HepG2 (cell line): ENCODE results near the gene ASH1L. TPM values are rescaled to one million over a fixed set of nuclear protein-coding genes. Genes with fewer than 3 reads are reported as not detected.
A peak's percentile ranks its signal among the peaks of the same experiment; 100 is the strongest.

Experiments
- FOXA1 ChIP-seq, 2 experiments: fragments of 450-650 bp in 1 of 2; sonication (generic) in 1 of 2; formaldehyde crosslinking in 1 of 2; IDR thresholded peaks; 2 replicates each; pipeline versions ENCODE4 v1.4.0 to v1.6.1; 2016 to 2020; ENCODE audit warnings: missing genetic modification reagents in 1 of 2
- HMGA1 ChIP-seq: sonication (generic); formaldehyde crosslinking; conservative IDR thresholded peaks from 2 replicates; pipeline ENCODE4 v1.4.0; 2020; ENCODE audit warnings: missing genetic modification reagents
- HOXA9 ChIP-seq: sonication (generic); formaldehyde crosslinking; IDR thresholded peaks from 2 replicates; pipeline ENCODE4 v1.8.1; 2022; ENCODE audit warnings: missing genetic modification reagents, mild to moderate bottlenecking, moderate library complexity, borderline replicate concordance
- KAT2B ChIP-seq: fragments of 150-350 bp; IDR thresholded peaks from 2 replicates; pipeline ENCODE4 v1.6.1; 2014; ENCODE audit warnings: low read depth, low read length, borderline replicate concordance
- KDM6A ChIP-seq: IDR thresholded peaks from 2 replicates; pipeline ENCODE4 v1.6.1; 2016; ENCODE audit warnings: low read depth
- KLF13 ChIP-seq: sonication (generic); formaldehyde crosslinking; IDR thresholded peaks from 2 replicates; pipeline ENCODE4 v1.4.0; 2020; ENCODE audit warnings: mild to moderate bottlenecking, missing genetic modification reagents
- KMT2B ChIP-seq: IDR thresholded peaks from 2 replicates; pipeline ENCODE4 v1.6.1; 2016; ENCODE audit warnings: missing genetic modification reagents, missing compliant biosample characterization
- MZF1 ChIP-seq: sonication (generic); formaldehyde crosslinking; IDR thresholded peaks from 2 replicates; pipeline ENCODE4 v1.8.1; 2023; ENCODE audit warnings: mild to moderate bottlenecking, missing genetic modification reagents, borderline replicate concordance
- U2AF2 ChIP-seq: fragments of 200-400 bp; formaldehyde crosslinking; IDR thresholded peaks from 2 replicates; pipeline ENCODE4 v1.6.1; 2017; ENCODE audit warnings: low read depth, mild to moderate bottlenecking, low read length
- XBP1 ChIP-seq: sonication (generic); formaldehyde crosslinking; IDR thresholded peaks from 2 replicates; pipeline ENCODE4 v1.5.0; 2020; ENCODE audit warnings: missing genetic modification reagents
- ZBTB1 ChIP-seq: sonication (generic); formaldehyde crosslinking; IDR thresholded peaks from 2 replicates; pipeline ENCODE4 v1.4.0; 2020; ENCODE audit warnings: missing genetic modification reagents, borderline replicate concordance
- ZFYVE20 ChIP-seq: sonication (generic); formaldehyde crosslinking; IDR thresholded peaks from 2 replicates; pipeline ENCODE4 v1.8.0; 2023; ENCODE audit warnings: low read depth, mild to moderate bottlenecking, moderate library complexity, missing genetic modification reagents, borderline replicate concordance
- ZNF282 ChIP-seq: fragments of 450-650 bp; IDR thresholded peaks from 2 replicates; pipeline ENCODE4 v1.6.1; 2018; ENCODE audit not compliant: partially characterized antibody
- ZNF367 ChIP-seq: sonication (generic); formaldehyde crosslinking; IDR thresholded peaks from 2 replicates; pipeline ENCODE4 v1.4.0; 2020; ENCODE audit warnings: missing genetic modification reagents, borderline replicate concordance
- ZNF547 ChIP-seq: sonication (generic); formaldehyde crosslinking; IDR thresholded peaks from 2 replicates; pipeline ENCODE4 v1.5.1; 2020; ENCODE audit warnings: mild to moderate bottlenecking, missing genetic modification reagents
- ZNF879 ChIP-seq: sonication (generic); formaldehyde crosslinking; IDR thresholded peaks from 2 replicates; pipeline ENCODE4 v1.8.1; 2023; ENCODE audit warnings: missing genetic modification reagents
- polyA plus RNA-seq, 8 experiments: library from polyadenylated mRNA; depleted of rRNA in 3 of 8; stranded (reverse) in 7 of 8; unstranded in 1 of 8; fragments of >200 nt; fragmentation: Illumina TruSeq in 4 of 8; extraction: Trizol in 4 of 8; gene quantifications; 2 replicates each; pipeline versions ENCODE4 v1.2.1 to v1.2.3, GENCODE V29; 2011 to 2016; ENCODE audit warnings: low read depth in 4 of 8, missing spikeins in 1 of 8, mixed read lengths in 1 of 8; ENCODE audit not compliant: insufficient read depth in 1 of 8
- total RNA-seq, 5 experiments: library from RNA; depleted of rRNA; stranded (reverse); fragments of >200 nt; fragmentation: Illumina TruSeq; extraction: Trizol; gene quantifications; 2 replicates each; pipeline ENCODE4 v1.2.3, GENCODE V29; 2016; ENCODE audit warnings: low read depth in 1 of 5
- TF ChIP-seq, protein P1 (sequence below): sonication (generic); formaldehyde crosslinking; IDR thresholded peaks from 2 replicates; pipeline ENCODE4 v1.5.0; 2020; ENCODE audit warnings: missing genetic modification reagents
- TF ChIP-seq, protein P2 (sequence below): sonication (generic); formaldehyde crosslinking; IDR thresholded peaks from 2 replicates; pipeline ENCODE4 v1.5.0; 2020; ENCODE audit warnings: missing genetic modification reagents
- TF ChIP-seq, protein P3 (sequence below): IDR thresholded peaks from 2 replicates; pipeline ENCODE4 v1.6.1; 2016; ENCODE audit warnings: missing genetic modification reagents, missing compliant biosample characterization
- TF ChIP-seq, protein P4 (sequence below): sonication (generic); formaldehyde crosslinking; IDR thresholded peaks from 2 replicates; pipeline ENCODE4 v1.8.0; 2022; ENCODE audit warnings: missing genetic modification reagents, mild to moderate bottlenecking, moderate library complexity, borderline replicate concordance
- TF ChIP-seq, protein P5 (sequence below): IDR thresholded peaks from 2 replicates; pipeline ENCODE4 v1.6.1; 2012; ENCODE audit warnings: inconsistent platforms
- TF ChIP-seq, protein P6 (sequence below): sonication (generic); formaldehyde crosslinking; conservative IDR thresholded peaks from 2 replicates; pipeline ENCODE4 v1.4.0; 2020; ENCODE audit warnings: missing genetic modification reagents

ASH1L gene
- total and polyA plus RNA-seq, 2 of the 13 experiments (the other 11 are each of a cell fraction or from before 2014, with no cell fraction given) = 10.2 to 15.3 TPM

DNA sequence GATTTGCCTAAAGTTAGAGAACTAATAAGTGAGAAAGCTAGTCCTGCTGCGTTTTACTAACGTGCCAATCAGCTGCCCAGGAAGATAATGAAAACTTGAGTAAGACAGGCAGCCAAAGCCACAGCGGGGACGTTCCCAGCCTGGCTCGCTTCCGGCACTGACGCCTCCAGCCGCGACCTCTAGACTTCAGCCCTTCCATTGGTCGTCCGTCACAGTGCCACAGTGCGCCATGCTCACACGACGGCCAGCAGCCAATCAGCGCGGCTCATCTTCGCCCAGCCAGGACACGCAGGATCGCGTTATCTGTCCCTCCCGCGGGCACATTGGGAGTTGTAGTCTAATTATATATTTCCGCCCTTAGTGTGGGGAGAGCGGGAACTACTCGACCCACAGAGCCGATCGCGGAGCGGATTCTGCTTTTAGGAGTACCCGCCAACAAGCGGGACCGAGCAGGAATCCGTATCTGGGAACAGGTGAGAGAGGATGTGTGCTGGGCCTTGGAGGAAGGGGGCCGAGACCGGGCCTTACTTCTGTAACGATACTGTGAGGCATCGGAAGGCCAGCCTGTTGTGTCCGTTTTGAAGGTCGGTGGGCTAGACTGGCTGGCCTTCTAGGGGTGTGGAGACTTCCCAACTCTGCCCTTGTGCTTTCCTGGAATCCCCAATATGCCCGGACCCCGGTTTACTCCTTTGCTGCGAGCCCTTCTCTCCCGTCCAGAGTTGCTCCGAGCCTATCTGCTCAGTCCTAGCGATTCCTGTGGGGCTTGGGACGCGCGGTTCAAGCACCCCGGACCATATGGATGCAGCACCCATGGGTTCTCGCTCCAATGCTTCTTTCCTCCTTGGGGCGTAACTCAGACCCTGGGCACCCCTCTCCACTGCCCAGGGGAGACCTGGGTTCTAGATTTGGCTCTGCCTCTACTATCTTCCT is 253.8 kb downstream of the ASH1L start, which contains the start of gene FDPS (continued):
- TF ChIP-seq ZNF367 (CRISPR knock-in tag) (no peak), XBP1 (CRISPR knock-in tag) (no peak), ZNF282 (no peak), ZNF547 (CRISPR knock-in tag) (no peak; the same call in 1 of the 2 replicates), KLF13 (CRISPR knock-in tag) (no peak), FOXA1 (IDR thresholded peaks at IDR 0.05) (no peak), FOXA1 (CRISPR knock-in tag; IDR thresholded peaks at IDR 0.05) (no peak), HOXA9 (CRISPR knock-in tag) (no peak), KMT2B (CRISPR knock-in tag) (no peak; the same call in none of the 2 replicates), U2AF2 (no peak), ZBTB1 (CRISPR knock-in tag) (no peak), ZFYVE20 (CRISPR knock-in tag) (no peak), KDM6A (no peak), HMGA1 (CRISPR knock-in tag) (no peak), ZNF879 (CRISPR knock-in tag) (no peak), KAT2B (no peak), MZF1 (CRISPR knock-in tag) (0 out of 2 replicates have a peak, but pooled peaks have one; percentile 33)
- TF ChIP-seq, protein P1, sequence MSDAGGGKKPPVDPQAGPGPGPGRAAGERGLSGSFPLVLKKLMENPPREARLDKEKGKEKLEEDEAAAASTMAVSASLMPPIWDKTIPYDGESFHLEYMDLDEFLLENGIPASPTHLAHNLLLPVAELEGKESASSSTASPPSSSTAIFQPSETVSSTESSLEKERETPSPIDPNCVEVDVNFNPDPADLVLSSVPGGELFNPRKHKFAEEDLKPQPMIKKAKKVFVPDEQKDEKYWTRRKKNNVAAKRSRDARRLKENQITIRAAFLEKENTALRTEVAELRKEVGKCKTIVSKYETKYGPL (CRISPR knock-in tag) = no peak
- TF ChIP-seq, protein P2, sequence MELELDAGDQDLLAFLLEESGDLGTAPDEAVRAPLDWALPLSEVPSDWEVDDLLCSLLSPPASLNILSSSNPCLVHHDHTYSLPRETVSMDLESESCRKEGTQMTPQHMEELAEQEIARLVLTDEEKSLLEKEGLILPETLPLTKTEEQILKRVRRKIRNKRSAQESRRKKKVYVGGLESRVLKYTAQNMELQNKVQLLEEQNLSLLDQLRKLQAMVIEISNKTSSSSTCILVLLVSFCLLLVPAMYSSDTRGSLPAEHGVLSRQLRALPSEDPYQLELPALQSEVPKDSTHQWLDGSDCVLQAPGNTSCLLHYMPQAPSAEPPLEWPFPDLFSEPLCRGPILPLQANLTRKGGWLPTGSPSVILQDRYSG (CRISPR knock-in tag) = no peak
- TF ChIP-seq, protein P3, sequence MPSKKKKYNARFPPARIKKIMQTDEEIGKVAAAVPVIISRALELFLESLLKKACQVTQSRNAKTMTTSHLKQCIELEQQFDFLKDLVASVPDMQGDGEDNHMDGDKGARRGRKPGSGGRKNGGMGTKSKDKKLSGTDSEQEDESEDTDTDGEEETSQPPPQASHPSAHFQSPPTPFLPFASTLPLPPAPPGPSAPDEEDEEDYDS = peak; percentile 96
- TF ChIP-seq, protein P4, sequence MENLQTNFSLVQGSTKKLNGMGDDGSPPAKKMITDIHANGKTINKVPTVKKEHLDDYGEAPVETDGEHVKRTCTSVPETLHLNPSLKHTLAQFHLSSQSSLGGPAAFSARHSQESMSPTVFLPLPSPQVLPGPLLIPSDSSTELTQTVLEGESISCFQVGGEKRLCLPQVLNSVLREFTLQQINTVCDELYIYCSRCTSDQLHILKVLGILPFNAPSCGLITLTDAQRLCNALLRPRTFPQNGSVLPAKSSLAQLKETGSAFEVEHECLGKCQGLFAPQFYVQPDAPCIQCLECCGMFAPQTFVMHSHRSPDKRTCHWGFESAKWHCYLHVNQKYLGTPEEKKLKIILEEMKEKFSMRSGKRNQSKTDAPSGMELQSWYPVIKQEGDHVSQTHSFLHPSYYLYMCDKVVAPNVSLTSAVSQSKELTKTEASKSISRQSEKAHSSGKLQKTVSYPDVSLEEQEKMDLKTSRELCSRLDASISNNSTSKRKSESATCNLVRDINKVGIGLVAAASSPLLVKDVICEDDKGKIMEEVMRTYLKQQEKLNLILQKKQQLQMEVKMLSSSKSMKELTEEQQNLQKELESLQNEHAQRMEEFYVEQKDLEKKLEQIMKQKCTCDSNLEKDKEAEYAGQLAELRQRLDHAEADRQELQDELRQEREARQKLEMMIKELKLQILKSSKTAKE (CRISPR knock-in tag) = no peak
- TF ChIP-seq, protein P5, sequence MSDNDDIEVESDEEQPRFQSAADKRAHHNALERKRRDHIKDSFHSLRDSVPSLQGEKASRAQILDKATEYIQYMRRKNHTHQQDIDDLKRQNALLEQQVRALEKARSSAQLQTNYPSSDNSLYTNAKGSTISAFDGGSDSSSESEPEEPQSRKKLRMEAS = peak; percentile 63
- TF ChIP-seq, protein P6, sequence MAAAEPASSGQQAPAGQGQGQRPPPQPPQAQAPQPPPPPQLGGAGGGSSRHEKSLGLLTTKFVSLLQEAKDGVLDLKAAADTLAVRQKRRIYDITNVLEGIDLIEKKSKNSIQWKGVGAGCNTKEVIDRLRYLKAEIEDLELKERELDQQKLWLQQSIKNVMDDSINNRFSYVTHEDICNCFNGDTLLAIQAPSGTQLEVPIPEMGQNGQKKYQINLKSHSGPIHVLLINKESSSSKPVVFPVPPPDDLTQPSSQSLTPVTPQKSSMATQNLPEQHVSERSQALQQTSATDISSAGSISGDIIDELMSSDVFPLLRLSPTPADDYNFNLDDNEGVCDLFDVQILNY = peak; percentile 76
